PC-9 (cell line): Measurements from ENCODE around the gene DCLK2.

Experiments used
- EZH2 ChIP-seq: fragments of 200-600 bp; sonication (generic); IDR thresholded peaks from 2 replicates; pipeline ENCODE4 v1.8.0; 2017; ENCODE audit warnings: antibody characterized with exemption, low read depth
- TF ChIP-seq, protein P1 (sequence below): fragments of 200-600 bp; sonication (generic); conservative IDR thresholded peaks from 2 replicates; pipeline ENCODE4 v1.6.1; 2017; ENCODE audit warnings: mixed run types, antibody characterized with exemption, mild to moderate bottlenecking, moderate library complexity

DNA sequence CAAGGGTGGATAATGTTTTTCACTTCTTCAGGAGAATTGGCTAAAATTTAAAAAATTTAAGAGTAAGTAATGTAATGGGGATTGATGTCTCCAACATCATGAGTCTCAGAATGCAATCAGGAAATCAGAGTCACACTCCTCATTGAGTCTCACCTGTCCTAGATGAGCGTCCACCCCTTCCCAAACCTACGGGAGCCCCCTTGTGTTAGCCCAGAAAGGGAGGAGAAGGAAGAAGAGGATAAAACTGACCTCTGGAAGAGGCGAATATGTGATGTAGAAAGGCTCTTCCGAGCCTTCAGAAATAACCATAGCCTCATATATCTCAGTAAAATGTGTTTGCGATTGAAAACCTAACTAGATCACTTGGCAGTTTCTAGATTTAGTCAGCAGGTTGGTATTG is 157.1 kb downstream of the DCLK2 start:
- TF ChIP-seq, protein P1, sequence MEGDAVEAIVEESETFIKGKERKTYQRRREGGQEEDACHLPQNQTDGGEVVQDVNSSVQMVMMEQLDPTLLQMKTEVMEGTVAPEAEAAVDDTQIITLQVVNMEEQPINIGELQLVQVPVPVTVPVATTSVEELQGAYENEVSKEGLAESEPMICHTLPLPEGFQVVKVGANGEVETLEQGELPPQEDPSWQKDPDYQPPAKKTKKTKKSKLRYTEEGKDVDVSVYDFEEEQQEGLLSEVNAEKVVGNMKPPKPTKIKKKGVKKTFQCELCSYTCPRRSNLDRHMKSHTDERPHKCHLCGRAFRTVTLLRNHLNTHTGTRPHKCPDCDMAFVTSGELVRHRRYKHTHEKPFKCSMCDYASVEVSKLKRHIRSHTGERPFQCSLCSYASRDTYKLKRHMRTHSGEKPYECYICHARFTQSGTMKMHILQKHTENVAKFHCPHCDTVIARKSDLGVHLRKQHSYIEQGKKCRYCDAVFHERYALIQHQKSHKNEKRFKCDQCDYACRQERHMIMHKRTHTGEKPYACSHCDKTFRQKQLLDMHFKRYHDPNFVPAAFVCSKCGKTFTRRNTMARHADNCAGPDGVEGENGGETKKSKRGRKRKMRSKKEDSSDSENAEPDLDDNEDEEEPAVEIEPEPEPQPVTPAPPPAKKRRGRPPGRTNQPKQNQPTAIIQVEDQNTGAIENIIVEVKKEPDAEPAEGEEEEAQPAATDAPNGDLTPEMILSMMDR = no peak
- no peak for TF ChIP-seq EZH2
